Transverse colon (tissue), 4 donors: ENCODE results near the gene P4HA1. TPM values are rescaled to one million over a fixed set of nuclear protein-coding genes. Genes with fewer than 3 reads are reported as not detected.
"Not testable (repeated sequence)": the region's sequence is repeated elsewhere in the genome, so short reads cannot be mapped to it uniquely, and the experiment has no call there.

Experiments used
- DNase-seq: peaks from one replicate; pipeline ENCODE4 v3.0.0-alpha.2; 2019
- H3K27ac ChIP-seq, 4 donors: fragments of 200-600 bp; sonication (generic); 2 replicates each; pipeline ENCODE4 v1.5.1; 2016 to 2018; ENCODE audit warnings: inconsistent platforms in 4 of 4
- H3K27me3 ChIP-seq: fragments of 200-600 bp; sonication (generic); 2 replicates; pipeline ENCODE4 v1.5.1; 2017; ENCODE audit warnings: inconsistent platforms
- H3K36me3 ChIP-seq, 4 donors: fragments of 200-600 bp; sonication (generic); 2 replicates each; pipeline ENCODE4 v1.5.1; 2017 to 2019; ENCODE audit warnings: inconsistent platforms in 4 of 4
- H3K4me1 ChIP-seq, 4 donors: fragments of 200-600 bp; sonication (generic); 2 replicates each; pipeline ENCODE4 v1.5.1; 2017 to 2020; ENCODE audit warnings: inconsistent platforms in 4 of 4
- H3K4me3 ChIP-seq, 4 donors: fragments of 200-600 bp; sonication (generic); 1 replicate in 1 of 4; 2 replicates in 3 of 4; pipeline versions ENCODE4 v1.5.1 to v1.6.1; 2017 to 2019; ENCODE audit warnings: inconsistent platforms in 4 of 4
- H3K9me3 ChIP-seq, 2 donors: fragments of 200-600 bp; sonication (generic); 2 replicates each; pipeline ENCODE4 v1.5.1; 2017 to 2019; ENCODE audit warnings: inconsistent platforms in 2 of 2
- EP300 ChIP-seq: sonication (generic); formaldehyde crosslinking; IDR thresholded peaks from one replicate; pipeline ENCODE4 v1.6.1; 2017; ENCODE audit warnings: antibody characterized with exemption, low read depth
- POLR2A ChIP-seq: fragments of 450-650 bp; IDR thresholded peaks from one replicate; pipeline ENCODE4 v1.6.1; 2016; ENCODE audit warnings: antibody characterized with exemption, mild to moderate bottlenecking, moderate library complexity
- POLR2AphosphoS5 ChIP-seq, 3 donors: sonication (generic); formaldehyde crosslinking; IDR thresholded peaks; one replicate each; pipeline ENCODE4 v1.6.1; 2016; ENCODE audit warnings: antibody characterized with exemption in 3 of 3
- WGBS, 2 donors: methylation state at CpG; one replicate each; pipeline ENCODE4 v1.1.5; 2018; ENCODE audit warnings: low coverage in 1 of 2; 5-methylcytosine and 5-hydroxymethylcytosine counted together
- in situ Hi-C, 4 donors: fragments of 200-750 bp; cut with MboI; loops; one replicate each; pipeline versions ENCODE4 v1.15.0 to v1.15.1; 2017; ENCODE audit warnings: low sequenced_read_pairs in 3 of 4, low pct_ligation_motif_present in 1 of 4, low pct_unique_long_range_greater_than_20kb in 1 of 4
- intact Hi-C: fragments of 100-400 bp; cut with DNase I; formaldehyde crosslinking; loops from one replicate; pipeline ENCODE4 v1.15.1; 2023; ENCODE audit warnings: low total_unique reads
- total RNA-seq, 4 donors: library from RNA; depleted of rRNA; stranded (reverse); fragments of >200 nt; gene quantifications; one replicate each; pipeline ENCODE4 v1.1.0, GENCODE V29; 2016
- TF ChIP-seq, protein P1 (sequence below), 5 experiments: fragments of 200-600 bp in 3 of 5; fragments of 450-650 bp in 2 of 5; sonication (generic) in 3 of 5; IDR thresholded peaks; 1 replicate in 2 of 5; 2 replicates in 3 of 5; pipeline ENCODE4 v1.5.1; 2016 to 2017; ENCODE audit warnings: antibody characterized with exemption in 5 of 5, inconsistent platforms in 3 of 5, mild to moderate bottlenecking in 2 of 5, moderate library complexity in 1 of 5

Gene P4HA1
- total RNA-seq, 4 donors from 2014 or later, result 10.5 to 28.6 (median 14.4) TPM

DNA sequence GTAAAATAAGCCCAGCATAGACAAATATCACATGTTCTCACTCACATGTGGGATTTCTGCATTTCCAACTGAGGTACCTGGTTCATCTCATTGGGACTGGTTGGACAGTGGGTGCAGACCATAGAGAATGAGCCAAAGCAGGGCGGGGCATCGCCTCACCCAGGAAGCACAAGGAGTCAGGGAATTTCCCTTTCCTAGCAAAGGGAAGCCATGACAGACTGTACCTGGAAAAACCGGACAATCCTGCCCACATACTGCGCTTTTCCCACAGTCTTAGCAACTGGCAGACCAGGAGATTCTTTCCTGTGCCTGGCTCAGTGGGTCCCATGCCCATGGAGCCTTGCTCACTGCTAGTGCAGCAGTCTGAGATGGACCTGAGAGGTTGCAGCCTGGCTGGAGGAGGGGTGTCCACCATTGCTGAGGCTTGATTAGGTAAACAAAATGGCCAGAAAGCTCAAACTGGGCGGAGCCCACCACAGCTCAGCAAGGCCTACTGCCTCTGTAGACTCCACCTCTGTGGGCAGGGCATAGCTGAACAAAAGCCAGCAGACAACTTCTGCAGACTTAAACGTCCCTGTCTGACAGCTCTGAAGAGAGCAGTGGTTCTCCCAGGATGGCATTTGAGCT lies 75.0 kb downstream of the P4HA1 start:
- in situ Hi-C loops, H3K27me3 ChIP-seq, H3K27ac ChIP-seq, DNase-seq, H3K4me1 ChIP-seq, H3K4me3 ChIP-seq, intact Hi-C loops, H3K9me3 ChIP-seq: not testable (repeated sequence)
- WGBS, 2 donors, result 91 to 93% methylated on average over 3 to 6 of the region's 6 CpGs
- H3K36me3 ChIP-seq, result peaks cover 0 to 13% (median under 1%) of the 10 kb centered on the region in 4 donors

DNA sequence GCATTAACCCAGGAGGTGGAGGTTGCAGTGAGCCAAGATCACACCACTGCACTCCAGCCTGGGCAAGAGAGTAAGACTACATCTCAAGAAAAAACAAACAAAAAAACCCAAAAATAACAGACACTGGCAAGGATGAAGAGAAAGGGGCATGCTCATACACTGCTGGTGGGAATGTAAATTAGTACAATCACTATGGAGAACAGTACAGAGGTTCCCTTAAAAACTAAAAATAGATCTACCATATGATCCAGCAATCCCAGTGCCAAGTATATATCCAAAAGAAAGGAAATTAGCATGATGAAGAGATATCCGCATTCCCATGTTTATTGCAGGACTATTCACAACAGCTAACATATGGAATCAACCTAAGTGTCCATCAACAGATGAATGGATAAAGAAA lies 75.6 kb downstream of the P4HA1 start:
- WGBS, 2 donors, result 100% methylated on average over 1 of the region's 1 CpG
- Histone ChIP-seq H3K4me3 (no peak overlapping the region), H3K27me3 (no peaks in the 10 kb centered on the region), H3K36me3 (peaks cover 0 to 19% (median 3%) of the 10 kb centered on the region in 4 donors), H3K9me3 (no peaks in the 10 kb centered on the region), H3K27ac (no peak overlapping the region), H3K4me1 (peaks cover 0 to 3% (median 0%) of the 10 kb centered on the region in 4 donors)
- in situ Hi-C loops, result no loop called here
- TF ChIP-seq POLR2A, result no peak
- TF ChIP-seq, protein P1, sequence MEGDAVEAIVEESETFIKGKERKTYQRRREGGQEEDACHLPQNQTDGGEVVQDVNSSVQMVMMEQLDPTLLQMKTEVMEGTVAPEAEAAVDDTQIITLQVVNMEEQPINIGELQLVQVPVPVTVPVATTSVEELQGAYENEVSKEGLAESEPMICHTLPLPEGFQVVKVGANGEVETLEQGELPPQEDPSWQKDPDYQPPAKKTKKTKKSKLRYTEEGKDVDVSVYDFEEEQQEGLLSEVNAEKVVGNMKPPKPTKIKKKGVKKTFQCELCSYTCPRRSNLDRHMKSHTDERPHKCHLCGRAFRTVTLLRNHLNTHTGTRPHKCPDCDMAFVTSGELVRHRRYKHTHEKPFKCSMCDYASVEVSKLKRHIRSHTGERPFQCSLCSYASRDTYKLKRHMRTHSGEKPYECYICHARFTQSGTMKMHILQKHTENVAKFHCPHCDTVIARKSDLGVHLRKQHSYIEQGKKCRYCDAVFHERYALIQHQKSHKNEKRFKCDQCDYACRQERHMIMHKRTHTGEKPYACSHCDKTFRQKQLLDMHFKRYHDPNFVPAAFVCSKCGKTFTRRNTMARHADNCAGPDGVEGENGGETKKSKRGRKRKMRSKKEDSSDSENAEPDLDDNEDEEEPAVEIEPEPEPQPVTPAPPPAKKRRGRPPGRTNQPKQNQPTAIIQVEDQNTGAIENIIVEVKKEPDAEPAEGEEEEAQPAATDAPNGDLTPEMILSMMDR (IDR thresholded peaks at IDR 0.05), result no peak
- no peak for TF ChIP-seq POLR2AphosphoS5 (IDR thresholded peaks at IDR 0.05)
- no peak for TF ChIP-seq EP300
- no peak for DNase-seq
- intact Hi-C loops, result no loop called here

DNA sequence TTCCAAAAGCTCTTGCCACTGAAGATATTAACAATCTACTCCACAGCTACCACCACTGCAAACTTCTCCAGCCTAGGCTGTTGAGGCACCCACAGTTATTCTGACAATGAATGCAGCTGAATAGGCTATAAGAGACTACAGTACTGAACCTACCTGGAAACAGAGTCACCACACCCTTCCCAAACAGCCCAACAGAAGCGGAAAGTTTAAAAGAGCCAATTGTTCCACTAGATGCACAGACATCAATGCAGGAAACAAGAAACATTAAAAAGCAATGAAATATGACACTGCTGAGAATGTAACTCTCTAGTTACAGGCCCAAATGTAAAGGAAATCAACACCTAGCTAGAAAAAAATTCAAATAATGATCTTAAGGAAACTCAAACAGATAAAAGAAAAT lies 77.6 kb downstream of the P4HA1 start:
- 50 to 84% methylated on average over 1 of the region's 1 CpG for WGBS, 2 donors
- Histone ChIP-seq H3K36me3 (peaks cover 0 to 36% (median 3%) of the 10 kb centered on the region in 4 donors), H3K27me3 (no peaks in the 10 kb centered on the region)

DNA sequence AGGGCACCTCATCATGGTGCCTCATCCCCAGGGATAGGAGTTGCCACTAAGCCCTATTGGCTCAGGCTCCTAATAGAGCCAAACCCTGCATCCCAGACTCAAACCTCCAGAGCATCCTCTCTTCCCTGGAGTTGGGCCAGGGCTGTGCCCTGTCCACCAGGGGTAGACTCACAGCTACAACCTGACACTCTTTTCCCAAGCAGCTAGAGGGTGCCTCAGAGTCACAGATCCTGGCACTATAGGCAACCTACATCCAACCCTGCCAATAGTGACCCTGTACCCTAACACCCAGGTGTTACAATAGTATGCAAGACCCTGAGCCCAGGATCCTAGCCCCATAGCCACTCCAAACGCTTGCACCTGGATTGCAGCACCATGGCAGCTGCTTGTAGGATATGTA lies 78.0 kb downstream of the P4HA1 start:
- DNase-seq, result no peak
- TF ChIP-seq POLR2AphosphoS5 (IDR thresholded peaks at IDR 0.05), result no peak
- TF ChIP-seq, protein P1 (IDR thresholded peaks at IDR 0.05), result no peak
- TF ChIP-seq EP300, result no peak
- no peak for TF ChIP-seq POLR2A
- no peaks in the 10 kb centered on the region for H3K9me3 ChIP-seq
- in situ Hi-C loops, result no loop called here
- H3K27me3 ChIP-seq, result no peaks in the 10 kb centered on the region
- H3K4me3 ChIP-seq, result no peak overlapping the region
- peaks cover 0 to 39% (median 3%) of the 10 kb centered on the region in 4 donors for H3K36me3 ChIP-seq
- 100% methylated on average over 1 of the region's 1 CpG; no CpG with 5 or more reads in 1 of the 2 donors for WGBS, 2 donors
- peaks cover 0 to 3% (median 0%) of the 10 kb centered on the region in 4 donors for H3K4me1 ChIP-seq
- no peak overlapping the region for H3K27ac ChIP-seq
- intact Hi-C loops, result no loop called here

More for the DNA sequence above, 77.6 kb downstream of the P4HA1 start:
- Histone ChIP-seq H3K4me1 (peaks cover 0 to 3% (median 0%) of the 10 kb centered on the region in 4 donors), H3K9me3 (no peaks in the 10 kb centered on the region), H3K27ac (no peak overlapping the region), H3K4me3 (no peak overlapping the region)
- in situ Hi-C loops (no loop called here), intact Hi-C loops (no loop called here)
- DNase-seq, result no peak
- TF ChIP-seq POLR2AphosphoS5 (IDR thresholded peaks at IDR 0.05), result no peak
- TF ChIP-seq, protein P1 (IDR thresholded peaks at IDR 0.05), result no peak
- TF ChIP-seq POLR2A, result no peak
- no peak for TF ChIP-seq EP300
